ENCODE measurements around the gene PCCA.

GRCh38 chr13:100443998-100444328 lies 355.1 kb downstream of the PCCA start:
- TF ChIP-seq, protein P1, sequence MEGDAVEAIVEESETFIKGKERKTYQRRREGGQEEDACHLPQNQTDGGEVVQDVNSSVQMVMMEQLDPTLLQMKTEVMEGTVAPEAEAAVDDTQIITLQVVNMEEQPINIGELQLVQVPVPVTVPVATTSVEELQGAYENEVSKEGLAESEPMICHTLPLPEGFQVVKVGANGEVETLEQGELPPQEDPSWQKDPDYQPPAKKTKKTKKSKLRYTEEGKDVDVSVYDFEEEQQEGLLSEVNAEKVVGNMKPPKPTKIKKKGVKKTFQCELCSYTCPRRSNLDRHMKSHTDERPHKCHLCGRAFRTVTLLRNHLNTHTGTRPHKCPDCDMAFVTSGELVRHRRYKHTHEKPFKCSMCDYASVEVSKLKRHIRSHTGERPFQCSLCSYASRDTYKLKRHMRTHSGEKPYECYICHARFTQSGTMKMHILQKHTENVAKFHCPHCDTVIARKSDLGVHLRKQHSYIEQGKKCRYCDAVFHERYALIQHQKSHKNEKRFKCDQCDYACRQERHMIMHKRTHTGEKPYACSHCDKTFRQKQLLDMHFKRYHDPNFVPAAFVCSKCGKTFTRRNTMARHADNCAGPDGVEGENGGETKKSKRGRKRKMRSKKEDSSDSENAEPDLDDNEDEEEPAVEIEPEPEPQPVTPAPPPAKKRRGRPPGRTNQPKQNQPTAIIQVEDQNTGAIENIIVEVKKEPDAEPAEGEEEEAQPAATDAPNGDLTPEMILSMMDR (CRISPR knock-in tag; IDR thresholded peaks at IDR 0.05), result no peak
- TF ChIP-seq FOSL1 (CRISPR knock-in tag; IDR thresholded peaks at IDR 0.05; ENCODE audit: borderline replicate concordance) (no peak), SMAD1 (CRISPR knock-in tag; IDR thresholded peaks at IDR 0.05; ENCODE audit: borderline replicate concordance, low read depth) (no peak), SIN3B (IDR thresholded peaks at IDR 0.05; ENCODE audit: low read length) (no peak), ATF7-NPFF (CRISPR knock-in tag; IDR thresholded peaks at IDR 0.05; ENCODE audit: low read depth) (no peak), MED1 (CRISPR knock-in tag; IDR thresholded peaks at IDR 0.05) (no peak), RERE (CRISPR knock-in tag; IDR thresholded peaks at IDR 0.05; ENCODE audit: low read depth) (no peak), NAIF1 (CRISPR knock-in tag; IDR thresholded peaks at IDR 0.05; ENCODE audit: borderline replicate concordance) (no peak)
- TF ChIP-seq, protein P2, sequence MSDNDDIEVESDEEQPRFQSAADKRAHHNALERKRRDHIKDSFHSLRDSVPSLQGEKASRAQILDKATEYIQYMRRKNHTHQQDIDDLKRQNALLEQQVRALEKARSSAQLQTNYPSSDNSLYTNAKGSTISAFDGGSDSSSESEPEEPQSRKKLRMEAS (IDR thresholded peaks at IDR 0.05), result no peak
